Neural crest cell (in vitro differentiated cells): ENCODE measurements around the gene ADGRG4. TPM values are rescaled to one million over a fixed set of nuclear protein-coding genes. Genes with fewer than 3 reads are reported as not detected.
A peak's percentile ranks its signal among the peaks of the same experiment; 100 is the strongest.
"Not testable (repeated sequence)": the region's sequence is repeated elsewhere in the genome, so short reads cannot be mapped to it uniquely, and the experiment has no call there.

ENCODE experiments used
- DNase-seq: peaks from one replicate; pipeline ENCODE4 v3.0.0; 2021; ENCODE audit warnings: low read depth, mixed read lengths, low spot score
- H3K27ac Mint-ChIP-seq: one replicate; pipeline ENCODE4 v1.8.0; 2021; ENCODE audit warnings: mild to moderate bottlenecking, mixed read lengths; ENCODE audit not compliant: unreplicated experiment
- H3K27me3 Mint-ChIP-seq: 2 replicates; pipeline ENCODE4 v1.8.0; 2021; ENCODE audit warnings: low read depth, mild to moderate bottlenecking, mixed read lengths
- H3K36me3 Mint-ChIP-seq: 2 replicates; pipeline ENCODE4 v1.8.0; 2021; ENCODE audit warnings: low read depth, mild to moderate bottlenecking, mixed read lengths
- H3K4me1 Mint-ChIP-seq: 2 replicates; pipeline ENCODE4 v1.8.0; 2021; ENCODE audit warnings: mixed read lengths
- H3K4me3 Mint-ChIP-seq: one replicate; pipeline ENCODE4 v1.8.0; 2021; ENCODE audit warnings: mild to moderate bottlenecking, mixed read lengths
- H3K9me3 Mint-ChIP-seq: 2 replicates; pipeline ENCODE4 v1.8.0; 2021; ENCODE audit warnings: mixed read lengths
- CTCF ChIP-seq: fragments of 200-600 bp; sonication (generic); conservative IDR thresholded peaks from 2 replicates; pipeline ENCODE4 v1.5.0; 2021; ENCODE audit warnings: antibody characterized with exemption, mild to moderate bottlenecking
- long read RNA-seq: library from polyadenylated mRNA; unstranded; transcript quantifications from one replicate; pipeline ENCODE4 v2.0.0, GENCODE V29; 2020
- total RNA-seq: library from RNA; stranded (reverse); gene quantifications from 2 replicates; pipeline ENCODE4 v1.2.1, GENCODE V29; 2021

The ADGRG4 gene
- total RNA-seq = not detected in 2 replicates
- long read RNA-seq = 0 reads

- not testable (repeated sequence) for H3K27ac Mint-ChIP-seq, H3K4me1 Mint-ChIP-seq, H3K4me3 Mint-ChIP-seq, DNase-seq, H3K9me3 Mint-ChIP-seq, H3K27me3 Mint-ChIP-seq, H3K36me3 Mint-ChIP-seq
Measured at GRCh38 chrX:136300721-136301120, at the start of gene ADGRG4. TSS of gene ADGRG4 (plus strand) at chrX:136300963. CDS start at chrX:136308778, 7,815 bp downstream.

GRCh38 chrX:136251041-136251991 lies 49.4 kb upstream of the ADGRG4 start, which contains the start of gene MAP7D3:
TSS of gene MAP7D3 (minus strand) at chrX:136251400. CDS start at chrX:136251358, 42 bp downstream.
- TF ChIP-seq CTCF = no peak
- H3K36me3 Mint-ChIP-seq = no peaks in the 10 kb centered on the region
- peak; percentile 30 for DNase-seq
- no peaks in the 10 kb centered on the region for H3K9me3 Mint-ChIP-seq
- no peaks in the 10 kb centered on the region for H3K27me3 Mint-ChIP-seq
- H3K27ac Mint-ChIP-seq = no peak within 1 kb of the TSS
- H3K4me3 Mint-ChIP-seq = peak within 1 kb of the TSS; percentile 89
- peaks cover 13% of the 10 kb centered on the region for H3K4me1 Mint-ChIP-seq

- no peak for TF ChIP-seq CTCF
- Mint-ChIP-seq H3K36me3 (no peaks in the 10 kb centered on the region), H3K27me3 (no peaks in the 10 kb centered on the region), H3K27ac (no peak overlapping the region), H3K9me3 (no peaks in the 10 kb centered on the region), H3K4me3 (no peak overlapping the region), H3K4me1 (peaks cover 4% of the 10 kb centered on the region)
- no peak for DNase-seq
Measured at GRCh38 chrX:136255541-136255940, 45.2 kb upstream of the ADGRG4 start.

- no peaks in the 10 kb centered on the region for H3K9me3 Mint-ChIP-seq
- peaks cover 4% of the 10 kb centered on the region for H3K4me1 Mint-ChIP-seq
- no peak overlapping the region for H3K4me3 Mint-ChIP-seq
- no peak overlapping the region for H3K27ac Mint-ChIP-seq
- DNase-seq = no peak
- H3K36me3 Mint-ChIP-seq = no peaks in the 10 kb centered on the region
- no peak for TF ChIP-seq CTCF
- H3K27me3 Mint-ChIP-seq = no peaks in the 10 kb centered on the region
Measured at GRCh38 chrX:136256026-136256425, 44.7 kb upstream of the ADGRG4 start.

- no peak for TF ChIP-seq CTCF
- Mint-ChIP-seq H3K36me3 (no peaks in the 10 kb centered on the region), H3K9me3 (no peaks in the 10 kb centered on the region), H3K4me3 (no peak overlapping the region), H3K4me1 (no peaks in the 10 kb centered on the region), H3K27ac (no peak overlapping the region), H3K27me3 (no peaks in the 10 kb centered on the region)
- DNase-seq = no peak
Measured at GRCh38 chrX:136258951-136259350, 41.8 kb upstream of the ADGRG4 start.

GRCh38 chrX:136259543-136259942 lies 41.2 kb upstream of the ADGRG4 start:
- H3K9me3 Mint-ChIP-seq = no peaks in the 10 kb centered on the region
- H3K27me3 Mint-ChIP-seq = no peaks in the 10 kb centered on the region
- no peak for TF ChIP-seq CTCF
- H3K36me3 Mint-ChIP-seq = no peaks in the 10 kb centered on the region
- H3K4me3 Mint-ChIP-seq = no peak overlapping the region
- no peak overlapping the region for H3K27ac Mint-ChIP-seq
- no peak for DNase-seq
- H3K4me1 Mint-ChIP-seq = no peaks in the 10 kb centered on the region
